ENCODE measurements around the gene WNT3. TPM values are rescaled to one million over a fixed set of nuclear protein-coding genes. Genes with fewer than 3 reads are reported as not detected.

Gene WNT3
- total and polyA plus RNA-seq, 2 of the 8 experiments (the other 6 are each of a cell fraction or from before 2014, with no cell fraction given): 0.56 to 2.0 TPM

DNA sequence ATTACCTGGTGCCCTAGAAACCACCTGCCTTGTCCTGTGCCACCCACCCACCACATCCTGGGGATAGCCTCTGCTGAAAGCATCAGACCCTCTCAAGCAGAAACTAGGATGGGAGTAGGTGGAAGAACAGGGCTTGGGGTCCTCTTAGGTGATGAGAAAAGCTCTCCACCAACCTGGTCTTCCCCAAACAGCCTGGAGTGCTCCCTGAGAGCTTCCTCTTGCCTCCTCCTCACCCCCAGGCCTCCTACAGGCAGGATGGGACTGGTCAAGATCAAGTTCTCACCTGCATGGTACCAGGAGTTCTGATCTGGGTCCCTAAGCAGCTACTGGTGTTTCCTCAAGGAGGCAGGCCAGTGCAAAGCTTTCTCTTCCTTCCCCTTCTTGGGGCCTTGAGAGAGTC, 48.3 kb upstream of the WNT3 start:
- Histone ChIP-seq H3K9me3 (ENCODE audit: insufficient read depth in 2 of 2, low read depth in 1 of 2, low read length in 1 of 2) (no peaks in the 10 kb centered on the region), H3K4me3 (ENCODE audit: extremely low read depth in 1 of 4, insufficient read depth in 2 of 4, low read depth in 3 of 4, low read length in 4 of 4) (no peak overlapping the region), H2BK12ac (ENCODE audit: low read depth, low read length) (no peak overlapping the region), H3K36me3 (ENCODE audit: control insufficient read depth in 2 of 4, insufficient read depth in 4 of 4, low read length in 3 of 4) (no peaks in the 10 kb centered on the region), H2BK20ac (ENCODE audit: low read length) (no peak overlapping the region), H2BK5ac (ENCODE audit: low read depth, low read length) (no peak overlapping the region), H3K4ac (replicated peaks; ENCODE audit: insufficient read length, low read depth, low read length) (no peak overlapping the region), H4K20me1 (replicated peaks in 1 of 2; ENCODE audit: control insufficient read depth in 1 of 2, insufficient read depth in 2 of 2, low read length in 2 of 2) (no peaks in the 10 kb centered on the region), H3K9ac (replicated peaks in 1 of 4; ENCODE audit: extremely low read depth in 1 of 4, low read depth in 3 of 4, low read length in 3 of 4) (no peak overlapping the region), H2BK120ac (replicated peaks; ENCODE audit: low read depth, low read length) (no peak overlapping the region), H2BK15ac (ENCODE audit: low read length) (no peak overlapping the region), H2AK5ac (ENCODE audit: low read depth, low read length) (no peak overlapping the region), H4K8ac (ENCODE audit: extremely low read depth, insufficient read depth, low read length) (no peak overlapping the region), H3K27ac (ENCODE audit: low read depth, low read length) (no peak overlapping the region), H3K14ac (ENCODE audit: insufficient read length) (no peak overlapping the region), H3K23ac (ENCODE audit: insufficient read length) (no peak overlapping the region), H3K4me2 (ENCODE audit: insufficient read depth in 1 of 2, low read depth in 2 of 2, low read length in 2 of 2) (no peak overlapping the region), H3K79me2 (ENCODE audit: control insufficient read depth in 1 of 2, insufficient read depth in 2 of 2, low read length in 2 of 2) (no peaks in the 10 kb centered on the region), H3K4me1 (replicated peaks in 1 of 4; ENCODE audit: control insufficient read depth in 3 of 4, insufficient read depth in 4 of 4, low read length in 3 of 4) (peaks cover 0 to 8% (median 3%) of the 10 kb centered on the region in 4 experiments; a peak in 5 of 7 replicates), H3K23me2 (ENCODE audit: low read depth, low read length) (peaks cover 2% of the 10 kb centered on the region; the same call in 1 of the 2 replicates), H3K18ac (ENCODE audit: extremely low read depth, low read length) (no peak overlapping the region), H3K27me3 (replicated peaks in 1 of 4; ENCODE audit: control insufficient read depth in 3 of 4, extremely low read depth in 1 of 4, insufficient read depth in 3 of 4, low read length in 3 of 4) (peaks cover 0 to 9% (median 0%) of the 10 kb centered on the region in 4 experiments; a peak in 2 of 7 replicates), H4K91ac (replicated peaks; ENCODE audit: insufficient read length, low read length) (no peak overlapping the region), H3K79me1 (ENCODE audit: low read depth, low read length) (no peaks in the 10 kb centered on the region), H3K56ac (replicated peaks; ENCODE audit: insufficient read length, low read depth, low read length) (no peak overlapping the region), H2AFZ (ENCODE audit: low read length) (no peak overlapping the region), H4K5ac (ENCODE audit: insufficient read length, low read depth, low read length) (no peak overlapping the region)
- ChIA-PET POLR2A (ENCODE audit: partially characterized antibody) (no interaction called here), CTCF (ENCODE audit: partially characterized antibody) (interaction anchor here (1.3 to 1.4 kb wide), 4 partner anchors 10 to 76 kb away, joined by 3 to 11 read pairs (median 6); no protein-coding TSS in a partner anchor)
- DNase-seq (ENCODE audit: low read depth in 1 of 2, low spot score in 2 of 2) (no peak), FAIRE-seq (no peak)
- no peak for TF ChIP-seq NRF1 (IDR thresholded peaks at IDR 0.05; ENCODE audit: low read depth, low read length)
- no peak for TF ChIP-seq SP4 (IDR thresholded peaks at IDR 0.05; ENCODE audit: low read length)
- TF ChIP-seq RAD21 (IDR thresholded peaks at IDR 0.05 in 1 of 2, conservative IDR thresholded peaks at IDR 0.05 in 1 of 2; ENCODE audit: low read depth in 2 of 2, low read length in 2 of 2): no peak
- TF ChIP-seq GTF2F1 (IDR thresholded peaks at IDR 0.05; ENCODE audit: borderline replicate concordance, low read depth, low read length): no peak
- TF ChIP-seq, protein P1, sequence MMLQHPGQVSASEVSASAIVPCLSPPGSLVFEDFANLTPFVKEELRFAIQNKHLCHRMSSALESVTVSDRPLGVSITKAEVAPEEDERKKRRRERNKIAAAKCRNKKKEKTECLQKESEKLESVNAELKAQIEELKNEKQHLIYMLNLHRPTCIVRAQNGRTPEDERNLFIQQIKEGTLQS (IDR thresholded peaks at IDR 0.05; ENCODE audit: insufficient read depth, low read depth, low read length): no peak
- no peak for TF ChIP-seq ASH2L (IDR thresholded peaks at IDR 0.05; ENCODE audit: low read length)
- no peak for TF ChIP-seq EZH2 (IDR thresholded peaks at IDR 0.05; ENCODE audit: low read depth, low read length, severe bottlenecking)

Data from H1 (cell line).